GM18870 (cell line): ENCODE measurements around the gene VASP.

Experiments
- ATAC-seq: cut with Tn5 transposase; IDR thresholded peaks from one replicate; pipeline ENCODE4 v1.9.1; 2021; ENCODE audit warnings: moderate library complexity; ENCODE audit not compliant: unreplicated experiment

The VASP gene

DNA sequence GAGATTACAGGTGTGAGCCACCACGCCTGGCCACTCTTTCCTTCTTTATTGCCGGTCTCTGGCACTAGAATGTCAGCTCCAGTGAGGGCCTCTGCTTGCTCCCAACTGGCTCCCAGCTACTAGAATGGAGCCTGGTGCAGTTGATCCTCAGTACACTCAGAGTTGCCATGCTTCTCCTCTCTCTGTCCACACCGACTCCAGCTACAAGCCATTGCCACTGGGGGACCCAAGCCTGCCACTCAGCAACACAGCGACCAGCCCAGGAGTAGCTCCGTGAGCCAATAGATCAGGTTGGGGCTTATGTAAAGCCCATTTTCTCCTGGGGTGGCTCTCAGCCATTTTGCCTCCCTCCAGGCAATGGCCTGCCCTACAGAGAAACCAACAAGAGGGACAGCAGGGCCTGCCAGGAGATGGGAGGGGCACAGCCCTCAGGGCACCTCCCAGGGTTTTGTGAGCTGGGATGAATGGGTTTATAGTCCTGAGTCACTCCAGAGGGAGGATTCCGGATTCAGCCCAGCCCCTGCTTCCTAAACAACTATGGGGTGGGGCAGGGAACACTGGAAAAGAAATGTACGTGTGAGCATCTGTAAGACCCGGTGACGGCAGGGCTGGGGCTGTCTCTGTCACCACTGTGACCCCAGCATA lies 40.8 kb downstream of the VASP start:
- no peak for ATAC-seq

DNA sequence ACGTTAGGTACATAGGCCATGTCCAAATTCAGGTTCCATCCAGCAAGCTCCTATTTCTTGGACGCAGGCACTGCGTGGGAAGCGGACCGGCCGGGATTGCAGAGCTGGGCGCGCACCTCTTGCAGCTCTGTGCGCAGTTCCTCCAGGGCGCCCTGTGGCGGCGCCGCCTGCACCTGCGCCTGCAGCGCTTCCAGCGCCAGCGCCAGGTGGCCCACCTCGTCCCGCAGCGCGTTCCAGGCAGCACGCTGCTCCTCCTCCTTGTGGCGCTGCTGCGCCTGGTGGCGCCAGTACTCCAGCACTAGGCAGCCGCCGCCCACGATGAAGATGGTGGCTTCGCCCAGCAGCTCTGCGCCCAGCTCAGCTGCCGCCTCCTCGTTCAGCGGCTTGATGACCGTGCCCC lies 46.2 kb downstream of the VASP start:
- ATAC-seq = no peak

DNA sequence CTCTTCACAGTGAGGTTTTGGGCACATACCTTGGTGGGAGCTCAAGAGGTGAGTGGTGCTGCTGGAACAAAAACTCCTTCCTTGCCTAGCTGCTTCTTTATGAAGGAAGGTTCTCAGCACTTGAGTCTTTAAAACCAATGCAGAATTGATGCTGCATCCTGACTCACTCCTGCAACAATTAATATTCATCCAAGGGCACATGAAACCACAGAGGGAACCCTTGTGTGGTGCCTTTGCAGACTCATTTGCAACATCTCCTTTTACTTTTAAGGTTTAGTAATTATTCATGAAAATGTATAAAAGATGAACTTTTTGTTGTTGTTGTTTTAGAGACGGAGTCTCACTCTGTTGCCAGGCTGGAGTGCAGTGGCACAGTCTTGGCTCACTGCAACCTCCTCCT lies 47.2 kb downstream of the VASP start:
- no peak for ATAC-seq

DNA sequence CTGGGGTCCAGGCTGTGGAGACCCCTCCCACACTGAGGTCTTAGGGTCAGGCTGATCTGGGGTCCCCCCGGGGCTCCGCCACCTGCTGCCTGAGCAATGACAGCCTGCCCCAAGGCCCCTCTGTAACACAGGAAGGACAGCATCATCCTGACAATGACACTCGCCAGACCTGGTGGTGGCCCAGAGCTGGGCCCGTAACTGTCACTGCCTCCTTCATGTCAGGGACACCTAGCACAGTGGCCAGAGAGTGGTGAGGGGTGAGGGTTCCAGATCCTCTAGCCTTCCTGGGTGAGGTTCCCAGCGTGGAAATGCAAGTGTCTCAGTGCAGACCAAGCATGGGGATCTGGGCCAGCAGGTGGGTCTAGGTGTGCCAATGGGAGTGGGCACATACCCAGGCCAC lies 49.6 kb downstream of the VASP start:
- no peak for ATAC-seq

DNA sequence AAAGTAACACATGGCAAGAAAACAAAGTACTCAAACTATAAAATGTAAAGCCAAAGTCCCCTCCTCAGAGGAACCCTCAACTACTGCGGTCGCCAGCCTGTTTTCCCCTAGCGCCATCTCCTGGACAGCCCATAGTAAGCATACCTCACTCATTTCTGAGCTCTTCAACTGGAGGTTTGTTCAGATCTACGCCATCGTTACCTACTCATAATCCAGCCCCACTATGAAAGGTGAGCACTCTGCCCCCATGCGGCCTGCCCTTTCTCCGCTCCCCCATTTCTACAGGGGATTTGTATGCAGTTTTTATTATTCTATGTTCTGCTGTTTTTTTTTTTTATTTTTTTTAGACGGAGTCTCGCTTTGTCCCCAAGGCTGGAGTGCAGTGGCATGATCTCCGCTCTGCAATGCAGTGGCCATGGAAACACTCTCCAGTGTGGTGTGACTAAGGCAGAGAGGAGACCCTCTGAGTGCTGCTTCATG lies 51.2 kb downstream of the VASP start:
- no peak for ATAC-seq

DNA sequence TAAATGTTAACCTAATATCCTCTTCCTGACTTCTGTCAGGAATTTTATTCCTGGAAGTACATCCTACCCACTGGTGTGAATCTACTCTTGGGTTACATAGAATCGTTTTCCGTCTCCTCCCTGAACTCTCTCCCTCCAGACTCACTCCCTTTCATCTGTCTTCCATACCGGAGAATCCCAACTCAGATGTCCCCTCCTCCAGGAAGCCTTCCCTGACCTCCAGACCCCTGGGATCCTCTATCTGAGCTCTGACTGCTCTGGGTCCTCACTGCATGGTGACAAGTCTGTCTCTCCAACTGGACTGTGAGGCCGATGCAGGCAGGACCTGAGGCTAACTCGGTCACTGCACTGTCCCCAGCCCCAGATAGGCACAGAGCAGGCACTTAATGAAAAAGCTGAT lies 52.8 kb downstream of the VASP start:
- no peak for ATAC-seq

DNA sequence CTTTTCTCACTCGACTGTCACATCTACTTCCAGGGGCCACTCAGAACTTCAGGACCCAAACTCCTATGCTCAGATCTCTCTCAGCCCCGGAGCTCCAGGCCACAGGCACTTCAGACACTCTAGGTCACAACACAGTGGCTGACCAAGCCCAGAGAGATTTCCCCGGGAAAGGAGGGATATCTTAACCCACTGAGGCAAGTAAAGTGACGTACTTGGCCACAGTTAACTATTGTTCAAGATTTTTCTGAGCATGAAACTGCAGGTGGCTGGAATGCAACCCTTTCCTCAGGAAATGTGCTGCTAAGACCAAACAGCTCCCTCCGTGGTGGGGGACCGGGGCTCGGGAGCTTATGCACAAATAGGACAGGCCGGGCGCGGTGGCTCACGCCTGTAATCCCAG lies 53.4 kb downstream of the VASP start:
- no peak for ATAC-seq

DNA sequence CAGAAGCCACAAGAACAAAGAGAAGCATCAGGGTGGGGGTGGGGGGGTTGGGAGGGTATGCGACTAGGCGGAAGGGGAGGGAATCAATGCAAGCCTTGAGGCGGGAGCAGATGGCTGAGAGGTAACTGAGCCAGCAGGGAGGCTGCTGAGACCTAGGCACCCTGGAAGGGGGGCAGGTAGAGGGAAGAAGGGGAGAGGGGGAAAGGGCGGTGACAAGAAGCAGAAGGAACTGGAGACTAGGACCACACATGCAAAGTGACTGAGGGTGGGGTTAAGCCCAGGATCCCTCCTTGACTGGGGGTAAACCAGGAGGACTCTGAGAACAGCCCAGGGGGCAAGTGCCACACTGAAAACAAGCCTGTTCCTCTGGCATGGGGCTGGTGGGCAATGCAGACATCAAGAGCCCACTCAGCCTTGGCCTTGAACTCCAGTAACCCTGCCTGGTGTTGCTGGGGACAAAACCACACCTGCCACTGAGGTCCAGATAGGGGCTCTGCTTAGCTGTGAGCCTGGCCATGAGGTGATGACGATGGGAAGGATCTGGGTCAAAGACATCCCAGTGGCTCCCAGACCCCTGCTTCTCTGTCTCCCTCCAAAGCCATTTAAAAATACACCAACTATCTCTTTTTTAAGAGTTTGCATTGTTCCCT lies 57.0 kb downstream of the VASP start:
- ATAC-seq = no peak

DNA sequence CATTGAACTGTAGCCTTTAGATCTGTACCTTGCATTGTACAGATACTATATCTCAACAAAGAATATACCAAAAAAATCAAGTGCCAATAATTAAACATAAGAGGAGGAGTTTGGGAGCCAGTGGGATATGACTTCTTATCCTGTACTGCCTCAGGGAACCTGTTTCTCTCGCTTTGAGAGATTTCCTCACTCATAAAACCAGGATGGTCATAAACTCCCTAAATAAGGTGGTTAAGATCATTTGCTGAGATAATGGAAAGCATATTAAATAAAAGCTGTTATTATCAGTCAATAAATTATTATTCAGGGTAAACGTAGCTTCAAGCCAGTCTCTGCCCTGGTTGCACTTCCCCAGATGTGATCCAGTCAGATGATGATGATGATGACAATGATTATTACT lies 60.3 kb downstream of the VASP start:
- ATAC-seq = no peak

DNA sequence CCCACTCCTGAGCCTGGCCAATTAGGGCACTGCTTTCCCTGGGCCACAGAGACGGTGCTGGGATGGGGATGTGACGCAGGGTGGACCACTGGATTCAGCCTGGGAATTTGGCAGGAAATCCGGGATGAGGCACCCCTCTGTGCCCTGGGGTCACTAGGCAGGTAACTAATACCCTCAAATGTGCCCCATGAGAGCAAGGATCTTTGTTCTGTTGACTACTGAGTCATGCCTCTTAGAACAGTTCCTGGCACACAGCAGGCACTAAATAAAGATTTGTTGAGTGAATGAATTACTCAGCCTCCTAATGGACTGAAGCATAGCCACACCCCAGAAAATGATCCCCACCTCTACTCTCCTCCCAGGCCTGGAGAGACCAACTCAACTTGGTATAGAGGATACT lies 61.5 kb downstream of the VASP start:
- no peak for ATAC-seq

DNA sequence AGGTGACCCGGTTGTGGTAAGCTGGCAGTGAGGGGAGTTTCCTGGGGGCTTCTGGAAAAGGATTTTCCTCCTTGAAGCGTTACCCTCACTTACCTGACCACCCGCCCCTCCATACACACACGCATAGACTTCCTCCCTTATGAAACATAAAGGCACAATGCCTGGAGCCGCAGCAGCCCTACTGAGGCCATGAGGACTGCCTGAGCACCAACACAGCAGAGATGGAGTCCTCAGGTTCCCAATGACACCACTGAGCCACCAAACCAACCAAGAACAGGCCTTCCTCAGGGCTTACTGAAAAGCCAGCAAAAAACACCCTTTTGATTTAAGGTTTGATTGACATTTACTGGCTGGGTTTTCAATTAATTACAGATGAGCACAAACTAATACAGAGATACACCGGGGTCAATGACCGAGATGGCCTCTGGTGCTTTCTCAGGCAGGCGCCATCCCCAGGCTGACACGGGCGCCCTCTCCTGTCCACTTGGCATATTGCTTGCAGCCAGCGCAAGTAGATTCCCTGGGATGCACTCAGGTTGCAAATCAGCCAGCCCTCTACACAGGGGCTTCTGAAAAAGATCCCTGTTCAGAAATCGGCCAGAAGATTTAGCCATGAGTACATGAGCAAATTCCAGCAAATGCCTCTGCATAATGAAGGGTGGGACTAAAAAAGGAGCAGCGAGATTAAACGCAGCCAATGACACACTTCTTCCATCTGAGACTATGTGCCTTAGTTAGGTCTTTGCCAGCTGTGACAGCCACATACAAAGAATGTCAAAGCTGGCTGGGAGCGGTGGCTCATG lies 62.5 kb downstream of the VASP start:
- no peak for ATAC-seq

DNA sequence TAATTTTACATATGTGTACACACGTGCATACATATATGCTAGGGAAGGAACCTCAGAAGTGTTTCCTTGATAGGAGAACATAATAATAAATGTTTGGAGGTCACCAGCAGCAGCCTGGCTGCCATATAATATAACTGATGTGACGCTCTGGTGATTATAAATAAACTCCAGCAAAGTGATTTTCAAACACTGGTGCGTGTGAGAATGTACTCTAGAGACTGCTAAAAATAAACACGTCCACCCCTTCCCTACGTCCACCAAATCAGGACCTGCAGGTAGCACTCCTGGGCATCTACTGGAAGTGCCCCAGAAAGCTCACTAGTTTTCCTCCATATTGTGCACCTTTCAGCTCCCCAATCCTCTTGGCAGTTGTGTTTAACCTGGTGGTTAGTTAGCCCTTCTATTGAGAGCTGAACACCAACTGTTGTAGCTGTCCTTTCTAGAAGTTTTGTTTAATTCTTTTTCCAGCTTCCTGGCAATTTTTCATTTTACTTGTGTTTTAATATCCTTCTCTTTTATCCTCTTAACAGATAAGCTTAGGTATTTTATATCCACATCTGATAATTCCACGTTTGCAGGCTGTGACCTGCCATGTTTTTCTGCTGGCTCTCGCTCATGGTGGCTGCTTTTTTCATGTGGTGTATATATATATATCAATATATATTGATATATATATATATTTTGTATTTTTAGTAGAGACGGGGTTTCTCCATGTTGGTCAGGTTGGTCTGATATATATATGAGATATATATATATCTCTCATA lies 64.4 kb downstream of the VASP start:
- ATAC-seq = no peak

DNA sequence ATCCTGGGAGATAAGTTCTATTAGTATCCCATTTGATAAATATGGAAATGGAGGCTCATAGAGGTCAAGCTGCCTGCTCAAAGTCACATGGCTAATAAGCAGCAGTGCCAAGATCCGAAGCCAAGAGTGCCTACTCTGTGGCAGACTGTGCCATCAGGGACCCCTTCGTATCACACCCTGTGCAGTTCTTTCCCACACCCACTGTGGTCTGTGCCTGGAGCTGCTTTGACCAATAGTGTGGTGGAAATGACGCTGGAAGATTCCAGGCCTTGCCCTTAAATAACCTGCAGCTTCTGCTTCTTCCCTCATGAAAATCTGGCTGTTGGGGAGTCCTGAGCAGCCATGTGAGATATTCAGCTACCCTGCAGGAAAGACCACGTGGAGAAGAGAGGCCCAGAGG lies 67.2 kb downstream of the VASP start:
- ATAC-seq = no peak

DNA sequence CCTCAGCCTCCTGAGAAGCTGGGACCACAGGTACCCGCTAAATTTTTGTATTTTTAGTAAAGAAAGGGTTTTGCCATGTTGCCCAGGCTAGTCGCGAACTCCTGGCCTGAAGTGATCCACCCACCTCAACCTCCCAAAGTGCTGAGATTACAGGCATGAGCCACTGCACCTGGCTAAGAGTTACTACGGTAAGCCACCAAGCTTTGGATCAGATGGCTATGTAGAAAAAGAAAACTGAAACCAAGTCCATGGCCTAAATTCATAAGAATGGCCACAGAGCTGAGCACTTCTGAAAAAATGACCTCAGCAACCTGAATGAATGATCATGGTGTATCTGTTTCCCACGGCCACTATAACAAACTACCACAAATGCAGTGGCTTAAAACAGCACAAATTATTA lies 67.9 kb downstream of the VASP start:
- ATAC-seq = no peak
